ENCODE results near the gene BET1.

The BET1 gene

GRCh38 chr7:94015538-94015937 lies 11.4 kb upstream of the BET1 start:
- no peaks in the 10 kb centered on the region for H3K4me1 ChIP-seq (ENCODE audit: control insufficient read depth, insufficient read depth, low read length)
- H3K36me3 ChIP-seq (ENCODE audit: control insufficient read depth in 2 of 2, insufficient read depth in 2 of 2, low read length in 2 of 2), result no peaks in the 10 kb centered on the region
- H3K27ac ChIP-seq (ENCODE audit: low read length), result no peak overlapping the region
- H3K9ac ChIP-seq (ENCODE audit: low read length in 2 of 2), result no peak overlapping the region
- H3K27me3 ChIP-seq (ENCODE audit: control insufficient read depth in 1 of 2, insufficient read depth in 2 of 2, low read length in 2 of 2), result no peaks in the 10 kb centered on the region
- H3K4me3 ChIP-seq (ENCODE audit: low read length in 2 of 2), result no peak overlapping the region
- no peaks in the 10 kb centered on the region for H3K9me3 ChIP-seq (ENCODE audit: control insufficient read depth in 2 of 2, low read length in 2 of 2)

DNA sequence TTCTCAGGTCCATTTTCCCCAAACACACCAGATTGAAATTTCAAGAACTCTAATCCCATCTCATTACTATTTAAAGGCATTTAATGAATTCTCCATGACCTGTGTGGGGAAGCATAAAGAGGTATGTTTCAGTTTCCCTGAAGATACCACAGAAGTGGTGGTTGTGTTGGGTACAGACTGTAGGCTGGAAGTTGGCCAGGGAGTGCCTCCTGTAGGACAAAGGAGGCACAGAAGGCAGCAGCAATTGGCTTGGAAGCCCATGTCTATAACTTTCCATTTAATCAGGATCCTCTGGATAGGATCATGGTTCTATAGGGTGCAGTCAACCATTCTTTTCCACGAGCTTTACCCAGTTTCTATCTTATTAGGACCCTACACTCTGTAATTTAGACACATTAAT lies 8.6 kb upstream of the BET1 start:
- H3K4me3 ChIP-seq (ENCODE audit: low read length in 2 of 2), result no peak overlapping the region
- H3K4me1 ChIP-seq (ENCODE audit: control insufficient read depth, insufficient read depth, low read length), result no peaks in the 10 kb centered on the region
- no peaks in the 10 kb centered on the region for H3K27me3 ChIP-seq (ENCODE audit: control insufficient read depth in 1 of 2, insufficient read depth in 2 of 2, low read length in 2 of 2)
- H3K27ac ChIP-seq (ENCODE audit: low read length), result no peak overlapping the region
- no peak overlapping the region for H3K9ac ChIP-seq (ENCODE audit: low read length in 2 of 2)
- H3K9me3 ChIP-seq (ENCODE audit: control insufficient read depth in 2 of 2, low read length in 2 of 2), result no peaks in the 10 kb centered on the region
- no peaks in the 10 kb centered on the region for H3K36me3 ChIP-seq (ENCODE audit: control insufficient read depth in 2 of 2, insufficient read depth in 2 of 2, low read length in 2 of 2)

DNA sequence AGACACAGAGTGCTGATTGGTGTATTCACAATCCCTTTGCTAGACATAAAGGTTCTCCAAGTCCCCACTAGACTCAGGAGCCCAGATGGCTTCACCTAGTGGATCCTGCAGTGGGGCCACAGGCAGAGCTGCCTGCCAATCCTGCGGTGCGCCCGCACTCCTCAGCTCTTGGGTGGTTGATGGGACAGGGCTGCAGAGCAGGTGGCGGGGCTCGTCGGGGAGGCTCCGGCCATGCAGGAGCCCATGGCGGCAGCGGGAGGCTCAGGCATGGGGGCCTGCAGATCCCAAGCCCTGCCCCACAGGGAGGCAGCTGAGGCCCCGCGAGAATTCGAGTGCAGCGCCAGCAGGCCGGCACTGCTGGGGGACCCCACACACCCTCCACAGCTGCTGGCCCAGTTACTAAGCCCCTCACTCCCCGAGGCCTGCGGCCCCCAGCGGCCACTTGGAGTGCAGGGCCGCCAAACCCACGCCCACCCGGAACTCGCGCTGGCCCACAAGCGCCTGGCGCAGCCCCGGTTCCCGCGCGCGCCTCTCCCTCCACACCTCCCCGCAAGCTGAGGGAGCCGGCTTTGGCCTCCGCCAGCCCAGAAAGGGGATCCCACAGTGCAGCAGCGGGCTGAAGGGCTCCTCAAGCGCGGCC lies 7.7 kb upstream of the BET1 start:
- no peaks in the 10 kb centered on the region for H3K36me3 ChIP-seq (ENCODE audit: control insufficient read depth in 2 of 2, insufficient read depth in 2 of 2, low read length in 2 of 2)
- H3K27me3 ChIP-seq (ENCODE audit: control insufficient read depth in 1 of 2, insufficient read depth in 2 of 2, low read length in 2 of 2), result no peaks in the 10 kb centered on the region
- no peak overlapping the region for H3K4me3 ChIP-seq (ENCODE audit: low read length in 2 of 2)
- H3K9ac ChIP-seq (ENCODE audit: low read length in 2 of 2), result no peak overlapping the region
- H3K9me3 ChIP-seq (ENCODE audit: control insufficient read depth in 2 of 2, low read length in 2 of 2), result no peaks in the 10 kb centered on the region
- H3K4me1 ChIP-seq (ENCODE audit: control insufficient read depth, insufficient read depth, low read length), result no peaks in the 10 kb centered on the region
- no peak overlapping the region for H3K27ac ChIP-seq (ENCODE audit: low read length)

GRCh38 chr7:94008537-94008936 lies 4.4 kb upstream of the BET1 start:
- H3K36me3 ChIP-seq (ENCODE audit: control insufficient read depth in 2 of 2, insufficient read depth in 2 of 2, low read length in 2 of 2), result no peaks in the 10 kb centered on the region
- H3K4me1 ChIP-seq (ENCODE audit: control insufficient read depth, insufficient read depth, low read length), result peaks cover under 1% of the 10 kb centered on the region
- H3K27me3 ChIP-seq (ENCODE audit: control insufficient read depth in 1 of 2, insufficient read depth in 2 of 2, low read length in 2 of 2), result no peaks in the 10 kb centered on the region
- no peak overlapping the region for H3K9ac ChIP-seq (ENCODE audit: low read length in 2 of 2)
- H3K27ac ChIP-seq (ENCODE audit: low read length), result no peak overlapping the region
- no peak overlapping the region for H3K4me3 ChIP-seq (ENCODE audit: low read length in 2 of 2)
- no peaks in the 10 kb centered on the region for H3K9me3 ChIP-seq (ENCODE audit: control insufficient read depth in 2 of 2, low read length in 2 of 2)

DNA sequence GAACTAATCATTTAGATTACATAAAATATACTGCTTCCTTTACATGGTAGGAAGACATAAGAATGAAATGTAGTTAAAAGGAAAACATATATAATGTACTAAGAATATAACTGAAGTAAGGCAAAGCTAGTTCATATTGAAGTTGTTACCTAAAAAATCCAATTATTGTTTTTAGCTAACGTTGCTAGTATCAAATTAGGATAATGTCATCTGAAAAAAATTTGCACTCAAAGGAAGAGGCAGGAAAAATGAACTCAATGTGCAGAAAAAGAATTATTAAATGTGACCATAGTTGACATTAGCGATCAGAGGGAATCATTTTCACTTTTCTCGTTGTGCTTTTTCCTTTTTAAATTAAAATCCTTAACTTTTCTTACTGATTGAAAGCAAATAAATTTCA lies 1.6 kb upstream of the BET1 start:
- Histone ChIP-seq H3K4me1 (ENCODE audit: control insufficient read depth, insufficient read depth, low read length) (peaks cover 4% of the 10 kb centered on the region), H3K9me3 (ENCODE audit: control insufficient read depth in 2 of 2, low read length in 2 of 2) (no peaks in the 10 kb centered on the region), H3K27ac (ENCODE audit: low read length) (no peak overlapping the region), H3K9ac (ENCODE audit: low read length in 2 of 2) (no peak overlapping the region), H3K27me3 (ENCODE audit: control insufficient read depth in 1 of 2, insufficient read depth in 2 of 2, low read length in 2 of 2) (no peaks in the 10 kb centered on the region), H3K36me3 (ENCODE audit: control insufficient read depth in 2 of 2, insufficient read depth in 2 of 2, low read length in 2 of 2) (no peaks in the 10 kb centered on the region), H3K4me3 (ENCODE audit: low read length in 2 of 2) (no peak overlapping the region)

- Histone ChIP-seq H3K27ac (ENCODE audit: low read length) (peak overlapping the region; percentile 84), H3K36me3 (ENCODE audit: control insufficient read depth in 2 of 2, insufficient read depth in 2 of 2, low read length in 2 of 2) (no peaks in the 10 kb centered on the region), H3K4me1 (ENCODE audit: control insufficient read depth, insufficient read depth, low read length) (peaks cover 4% of the 10 kb centered on the region)
These were observed 620 bp downstream of the BET1 start for GRCh38 chr7:94003446-94004023.

DNA sequence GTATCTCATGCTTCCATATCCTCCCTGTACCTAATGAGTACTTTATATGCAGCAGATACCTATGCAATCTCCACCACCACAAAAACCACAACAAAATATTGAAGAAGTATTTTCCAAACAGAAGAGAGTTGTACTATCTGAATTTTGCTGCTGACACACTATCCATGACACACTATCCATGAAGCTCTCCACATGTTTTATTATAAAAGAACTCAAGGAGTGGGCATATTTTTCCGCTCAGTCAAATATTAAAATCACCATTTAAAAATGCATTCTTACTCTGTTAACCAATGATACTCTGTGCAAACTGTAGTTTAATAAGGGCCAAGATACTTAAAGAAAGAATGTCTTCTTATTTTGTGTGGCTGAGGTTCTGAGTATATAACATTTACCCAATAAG lies 2.8 kb downstream of the BET1 start:
- H3K36me3 ChIP-seq (ENCODE audit: control insufficient read depth in 2 of 2, insufficient read depth in 2 of 2, low read length in 2 of 2), result peaks cover 4 to 7% of the 10 kb centered on the region in 2 donors
- no peaks in the 10 kb centered on the region for H3K27me3 ChIP-seq (ENCODE audit: control insufficient read depth in 1 of 2, insufficient read depth in 2 of 2, low read length in 2 of 2)
- no peaks in the 10 kb centered on the region for H3K9me3 ChIP-seq (ENCODE audit: control insufficient read depth in 2 of 2, low read length in 2 of 2)
- H3K9ac ChIP-seq (ENCODE audit: low read length in 2 of 2), result no peak overlapping the region
- no peak overlapping the region for H3K4me3 ChIP-seq (ENCODE audit: low read length in 2 of 2)
- H3K27ac ChIP-seq (ENCODE audit: low read length), result no peak overlapping the region
- peaks cover 4% of the 10 kb centered on the region for H3K4me1 ChIP-seq (ENCODE audit: control insufficient read depth, insufficient read depth, low read length)

More at GRCh38 chr7:94003446-94004023, 620 bp downstream of the BET1 start:
- Histone ChIP-seq H3K27me3 (ENCODE audit: control insufficient read depth in 1 of 2, insufficient read depth in 2 of 2, low read length in 2 of 2) (no peaks in the 10 kb centered on the region), H3K9me3 (ENCODE audit: control insufficient read depth in 2 of 2, low read length in 2 of 2) (no peaks in the 10 kb centered on the region), H3K4me3 (ENCODE audit: low read length in 2 of 2) (peak overlapping the region; percentile 94 to 96), H3K9ac (ENCODE audit: low read length in 2 of 2) (peak overlapping the region; percentile 96 to 98)

- Histone ChIP-seq H3K9ac (ENCODE audit: low read length in 2 of 2) (no peak overlapping the region), H3K4me3 (ENCODE audit: low read length in 2 of 2) (no peak overlapping the region), H3K27me3 (ENCODE audit: control insufficient read depth in 1 of 2, insufficient read depth in 2 of 2, low read length in 2 of 2) (no peaks in the 10 kb centered on the region), H3K9me3 (ENCODE audit: control insufficient read depth in 2 of 2, low read length in 2 of 2) (no peaks in the 10 kb centered on the region), H3K36me3 (ENCODE audit: control insufficient read depth in 2 of 2, insufficient read depth in 2 of 2, low read length in 2 of 2) (peaks cover 4 to 13% of the 10 kb centered on the region in 2 donors), H3K27ac (ENCODE audit: low read length) (no peak overlapping the region), H3K4me1 (ENCODE audit: control insufficient read depth, insufficient read depth, low read length) (no peaks in the 10 kb centered on the region)
These were observed 6.3 kb downstream of the BET1 start for GRCh38 chr7:93997868-93998267.

- no peaks in the 10 kb centered on the region for H3K4me1 ChIP-seq (ENCODE audit: control insufficient read depth, insufficient read depth, low read length)
- H3K27me3 ChIP-seq (ENCODE audit: control insufficient read depth in 1 of 2, insufficient read depth in 2 of 2, low read length in 2 of 2), result no peaks in the 10 kb centered on the region
- peaks cover 0 to 7% of the 10 kb centered on the region in 2 donors for H3K36me3 ChIP-seq (ENCODE audit: control insufficient read depth in 2 of 2, insufficient read depth in 2 of 2, low read length in 2 of 2)
- H3K27ac ChIP-seq (ENCODE audit: low read length), result no peak overlapping the region
- H3K4me3 ChIP-seq (ENCODE audit: low read length in 2 of 2), result no peak overlapping the region
- H3K9me3 ChIP-seq (ENCODE audit: control insufficient read depth in 2 of 2, low read length in 2 of 2), result no peaks in the 10 kb centered on the region
- no peak overlapping the region for H3K9ac ChIP-seq (ENCODE audit: low read length in 2 of 2)
These were observed 11.6 kb downstream of the BET1 start for GRCh38 chr7:93992421-93993110.

- no peak overlapping the region for H3K27ac ChIP-seq (ENCODE audit: low read length)
- H3K9me3 ChIP-seq (ENCODE audit: control insufficient read depth in 2 of 2, low read length in 2 of 2), result no peaks in the 10 kb centered on the region
- H3K36me3 ChIP-seq (ENCODE audit: control insufficient read depth in 2 of 2, insufficient read depth in 2 of 2, low read length in 2 of 2), result no peaks in the 10 kb centered on the region
- no peak overlapping the region for H3K4me3 ChIP-seq (ENCODE audit: low read length in 2 of 2)
- no peaks in the 10 kb centered on the region for H3K27me3 ChIP-seq (ENCODE audit: control insufficient read depth in 1 of 2, insufficient read depth in 2 of 2, low read length in 2 of 2)
- H3K9ac ChIP-seq (ENCODE audit: low read length in 2 of 2), result no peak overlapping the region
- H3K4me1 ChIP-seq (ENCODE audit: control insufficient read depth, insufficient read depth, low read length), result no peaks in the 10 kb centered on the region
These were observed 16.9 kb downstream of the BET1 start for GRCh38 chr7:93987297-93987696.

DNA sequence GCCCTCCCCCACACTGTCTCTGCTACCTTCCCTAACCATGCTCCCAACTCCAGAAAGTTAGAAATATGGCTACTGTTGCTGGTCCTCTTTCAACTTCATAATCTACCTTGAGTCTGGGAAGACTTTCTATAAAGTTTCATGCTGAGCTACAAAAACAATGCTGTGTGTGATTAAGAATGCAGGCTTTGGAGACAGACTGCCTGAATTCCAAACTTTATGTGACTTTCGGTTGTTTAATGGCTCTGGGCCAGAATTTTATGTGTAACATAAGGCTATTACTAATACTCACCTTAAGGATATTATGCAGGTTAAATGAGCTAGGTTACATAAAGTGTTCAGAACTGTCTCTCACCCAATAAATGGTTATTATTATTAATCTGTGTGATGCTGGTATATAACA lies 19.1 kb downstream of the BET1 start:
- no peaks in the 10 kb centered on the region for H3K9me3 ChIP-seq (ENCODE audit: control insufficient read depth in 2 of 2, low read length in 2 of 2)
- no peaks in the 10 kb centered on the region for H3K4me1 ChIP-seq (ENCODE audit: control insufficient read depth, insufficient read depth, low read length)
- no peak overlapping the region for H3K4me3 ChIP-seq (ENCODE audit: low read length in 2 of 2)
- H3K27me3 ChIP-seq (ENCODE audit: control insufficient read depth in 1 of 2, insufficient read depth in 2 of 2, low read length in 2 of 2), result no peaks in the 10 kb centered on the region
- H3K27ac ChIP-seq (ENCODE audit: low read length), result no peak overlapping the region
- no peak overlapping the region for H3K9ac ChIP-seq (ENCODE audit: low read length in 2 of 2)
- H3K36me3 ChIP-seq (ENCODE audit: control insufficient read depth in 2 of 2, insufficient read depth in 2 of 2, low read length in 2 of 2), result no peaks in the 10 kb centered on the region
